RKO (cell line): ENCODE results near the gene DNAI4.
"Not testable (repeated sequence)": the region's sequence is repeated elsewhere in the genome, so short reads cannot be mapped to it uniquely, and the experiment has no call there.

Source experiments
- DNase-seq: peaks from one replicate; pipeline ENCODE4 v3.0.0-alpha.2; 2016; ENCODE audit warnings: low spot score

The DNAI4 gene

GRCh38 chr1:66924756-66925557, at the start of gene DNAI4, which contains the start of gene MIER1:
DNAI4 (minus strand) TSS chr1:66924856; CDS start chr1:66924831, 25 bp downstream.
MIER1 (plus strand) TSS chr1:66924990; CDS start chr1:66925029, 39 bp downstream.
- peak; percentile 98 for DNase-seq

- DNase-seq = no peak
Observed at GRCh38 chr1:66968574-66968973, 43.9 kb upstream of the DNAI4 start.

- not testable (repeated sequence) for DNase-seq
Observed at GRCh38 chr1:66966188-66966873, 41.7 kb upstream of the DNAI4 start.

GRCh38 chr1:66957938-66958337, 33.3 kb upstream of the DNAI4 start:
- no peak for DNase-seq

GRCh38 chr1:66954208-66954607, 29.6 kb upstream of the DNAI4 start:
- DNase-seq = no peak

- DNase-seq = no peak
Observed at GRCh38 chr1:66951513-66951912, 26.9 kb upstream of the DNAI4 start.

- no peak for DNase-seq
Observed at GRCh38 chr1:66947267-66947666, 22.6 kb upstream of the DNAI4 start.

- DNase-seq = no peak
Observed at GRCh38 chr1:66945316-66945715, 20.7 kb upstream of the DNAI4 start.

- no peak for DNase-seq
Observed at GRCh38 chr1:66944330-66945274, 19.9 kb upstream of the DNAI4 start.

- no peak for DNase-seq
Observed at GRCh38 chr1:66943361-66943969, 18.8 kb upstream of the DNAI4 start.

- no peak for DNase-seq
Observed at GRCh38 chr1:66940981-66941380, 16.3 kb upstream of the DNAI4 start.

- no peak for DNase-seq
Observed at GRCh38 chr1:66938613-66939012, 14.0 kb upstream of the DNAI4 start.

GRCh38 chr1:66937529-66938234, 13.0 kb upstream of the DNAI4 start:
- no peak for DNase-seq

- DNase-seq = no peak
Observed at GRCh38 chr1:66933887-66934700, 9.4 kb upstream of the DNAI4 start.

GRCh38 chr1:66932291-66932690, 7.6 kb upstream of the DNAI4 start:
- no peak for DNase-seq

- DNase-seq = peak; percentile 47
Observed at GRCh38 chr1:66931590-66931989, 6.9 kb upstream of the DNAI4 start.

GRCh38 chr1:66930823-66931174, 6.1 kb upstream of the DNAI4 start:
- DNase-seq = no peak

- peak; percentile 93 for DNase-seq
Observed at GRCh38 chr1:66929999-66930822, 5.6 kb upstream of the DNAI4 start.

GRCh38 chr1:66929691-66929998, 5.0 kb upstream of the DNAI4 start:
- DNase-seq = no peak
